ENCODE measurements around the gene COL5A3.
"Not testable (repeated sequence)": the region's sequence is repeated elsewhere in the genome, so short reads cannot be mapped to it uniquely, and the experiment has no call there.

Gene COL5A3

DNA sequence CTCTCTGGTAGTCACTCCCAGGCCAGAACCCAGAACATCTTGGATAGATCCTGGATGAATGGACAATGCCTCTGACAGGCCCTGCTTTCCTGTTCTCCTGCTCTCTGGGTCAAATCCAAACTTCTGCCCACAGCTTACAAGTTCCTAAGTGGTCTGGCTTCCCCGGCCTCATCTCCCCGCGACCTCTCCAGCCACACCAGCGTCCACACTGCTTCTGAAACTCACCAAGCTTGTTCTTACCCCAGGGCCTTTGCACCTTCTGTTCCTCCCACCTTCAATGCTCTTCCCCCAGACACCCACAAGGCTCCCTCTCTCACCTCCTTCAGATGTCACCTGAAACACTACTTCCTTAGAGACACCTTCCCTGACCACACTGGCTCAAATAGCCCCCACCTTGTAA is 77.5 kb downstream of the COL5A3 start:
- Histone ChIP-seq H3K79me2 (ENCODE audit: insufficient read depth, low read length) (no peaks in the 10 kb centered on the region), H3K36me3 (ENCODE audit: low read length) (no peaks in the 10 kb centered on the region), H3K9ac (ENCODE audit: low read length) (no peak overlapping the region), H3F3A (ENCODE audit: insufficient read depth) (no peaks in the 10 kb centered on the region), H4K20me1 (ENCODE audit: low read depth, low read length) (no peaks in the 10 kb centered on the region), H3K4me3 (ENCODE audit: insufficient read depth, low read length, poor library complexity, severe bottlenecking) (no peak overlapping the region), H3K27ac (ENCODE audit: low read depth, low read length) (no peak overlapping the region), H3K9me3 (ENCODE audit: insufficient read depth, low read length) (no peaks in the 10 kb centered on the region), H3K4me2 (ENCODE audit: low read depth, low read length, poor library complexity, severe bottlenecking) (no peak overlapping the region), H2AFZ (ENCODE audit: low read depth, low read length, severe bottlenecking) (no peak overlapping the region), H3K9me2 (replicated peaks; ENCODE audit: insufficient read depth, low read length) (no peaks in the 10 kb centered on the region), H3K27me3 (ENCODE audit: low read length) (no peaks in the 10 kb centered on the region)
- no peak for TF ChIP-seq CTCF (IDR thresholded peaks at IDR 0.05; ENCODE audit: insufficient read depth, low read length, poor library complexity, severe bottlenecking)
- no peak for TF ChIP-seq EZH2phosphoT487 (conservative IDR thresholded peaks at IDR 0.05; ENCODE audit: low read length)

DNA sequence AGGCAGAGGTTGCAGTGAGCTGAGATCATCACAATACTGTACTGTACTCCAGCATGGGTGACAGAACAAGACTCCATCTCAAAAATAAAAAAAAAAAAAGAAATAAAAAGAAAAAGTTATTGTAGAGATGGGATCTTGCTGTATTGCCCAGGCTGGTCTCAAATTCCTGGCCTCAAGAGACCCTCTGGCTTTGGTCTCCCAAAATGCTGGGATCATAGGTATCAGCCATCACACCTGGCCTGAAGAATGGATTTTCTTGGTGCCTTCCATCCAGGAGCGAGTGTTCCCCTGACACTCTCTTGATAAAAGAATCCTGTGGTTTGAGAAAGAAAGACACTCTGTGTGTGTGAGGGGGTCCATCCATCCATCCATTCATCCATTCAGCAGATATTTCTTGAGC is 78.7 kb downstream of the COL5A3 start:
- Histone ChIP-seq H3K27me3 (ENCODE audit: low read length) (no peaks in the 10 kb centered on the region), H3K79me2 (ENCODE audit: insufficient read depth, low read length) (no peaks in the 10 kb centered on the region), H3K36me3 (ENCODE audit: low read length) (no peaks in the 10 kb centered on the region), H3K9me2 (replicated peaks; ENCODE audit: insufficient read depth, low read length) (no peaks in the 10 kb centered on the region), H4K20me1 (ENCODE audit: low read depth, low read length) (no peaks in the 10 kb centered on the region), H3K27ac (ENCODE audit: low read depth, low read length) (no peak overlapping the region), H2AFZ (ENCODE audit: low read depth, low read length, severe bottlenecking) (no peak overlapping the region), H3K4me3 (ENCODE audit: insufficient read depth, low read length, poor library complexity, severe bottlenecking) (no peak overlapping the region), H3F3A (ENCODE audit: insufficient read depth) (no peaks in the 10 kb centered on the region), H3K9ac (ENCODE audit: low read length) (no peak overlapping the region), H3K4me2 (ENCODE audit: low read depth, low read length, poor library complexity, severe bottlenecking) (no peak overlapping the region), H3K9me3 (ENCODE audit: insufficient read depth, low read length) (no peaks in the 10 kb centered on the region)
- TF ChIP-seq EZH2phosphoT487 (conservative IDR thresholded peaks at IDR 0.05; ENCODE audit: low read length), result no peak
- no peak for TF ChIP-seq CTCF (IDR thresholded peaks at IDR 0.05; ENCODE audit: insufficient read depth, low read length, poor library complexity, severe bottlenecking)

GRCh38 chr19:9923440-9923839 is 86.9 kb downstream of the COL5A3 start:
- Histone ChIP-seq H3K9me2 (replicated peaks; ENCODE audit: insufficient read depth, low read length) (no peaks in the 10 kb centered on the region), H3K4me2 (ENCODE audit: low read depth, low read length, poor library complexity, severe bottlenecking) (no peak overlapping the region), H3K79me2 (ENCODE audit: insufficient read depth, low read length) (no peaks in the 10 kb centered on the region), H3K36me3 (ENCODE audit: low read length) (no peaks in the 10 kb centered on the region), H3K27me3 (ENCODE audit: low read length) (no peaks in the 10 kb centered on the region), H2AFZ (ENCODE audit: low read depth, low read length, severe bottlenecking) (no peak overlapping the region), H3K9ac (ENCODE audit: low read length) (no peak overlapping the region), H3F3A (ENCODE audit: insufficient read depth) (no peaks in the 10 kb centered on the region), H3K4me3 (ENCODE audit: insufficient read depth, low read length, poor library complexity, severe bottlenecking) (no peak overlapping the region), H3K9me3 (ENCODE audit: insufficient read depth, low read length) (no peaks in the 10 kb centered on the region), H3K27ac (ENCODE audit: low read depth, low read length) (no peak overlapping the region), H4K20me1 (ENCODE audit: low read depth, low read length) (no peaks in the 10 kb centered on the region)
- TF ChIP-seq CTCF (IDR thresholded peaks at IDR 0.05; ENCODE audit: insufficient read depth, low read length, poor library complexity, severe bottlenecking) (no peak), EZH2phosphoT487 (conservative IDR thresholded peaks at IDR 0.05; ENCODE audit: low read length) (no peak)

- not testable (repeated sequence) for H3F3A ChIP-seq (ENCODE audit: insufficient read depth); H3K9me3 ChIP-seq (ENCODE audit: insufficient read depth, low read length); H3K36me3 ChIP-seq (ENCODE audit: low read length); H2AFZ ChIP-seq (ENCODE audit: low read depth, low read length, severe bottlenecking); H3K79me2 ChIP-seq (ENCODE audit: insufficient read depth, low read length); H3K4me3 ChIP-seq (ENCODE audit: insufficient read depth, low read length, poor library complexity, severe bottlenecking); H3K9ac ChIP-seq (ENCODE audit: low read length); H3K27ac ChIP-seq (ENCODE audit: low read depth, low read length); H3K27me3 ChIP-seq (ENCODE audit: low read length); H4K20me1 ChIP-seq (ENCODE audit: low read depth, low read length); H3K4me2 ChIP-seq (ENCODE audit: low read depth, low read length, poor library complexity, severe bottlenecking); H3K9me2 ChIP-seq (replicated peaks; ENCODE audit: insufficient read depth, low read length)
Observed at GRCh38 chr19:9922782-9923379, 87.4 kb downstream of the COL5A3 start.

Measured in SU-DHL-6 (cell line).